Measurements from ENCODE around the gene CRK. TPM values are rescaled to one million over a fixed set of nuclear protein-coding genes. Genes with fewer than 3 reads are reported as not detected.
A peak's percentile ranks its signal among the peaks of the same experiment; 100 is the strongest.

The CRK gene
- total RNA-seq, 4 donors from 2014 or later, result 72.7 to 98.4 (median 77.2) TPM

DNA sequence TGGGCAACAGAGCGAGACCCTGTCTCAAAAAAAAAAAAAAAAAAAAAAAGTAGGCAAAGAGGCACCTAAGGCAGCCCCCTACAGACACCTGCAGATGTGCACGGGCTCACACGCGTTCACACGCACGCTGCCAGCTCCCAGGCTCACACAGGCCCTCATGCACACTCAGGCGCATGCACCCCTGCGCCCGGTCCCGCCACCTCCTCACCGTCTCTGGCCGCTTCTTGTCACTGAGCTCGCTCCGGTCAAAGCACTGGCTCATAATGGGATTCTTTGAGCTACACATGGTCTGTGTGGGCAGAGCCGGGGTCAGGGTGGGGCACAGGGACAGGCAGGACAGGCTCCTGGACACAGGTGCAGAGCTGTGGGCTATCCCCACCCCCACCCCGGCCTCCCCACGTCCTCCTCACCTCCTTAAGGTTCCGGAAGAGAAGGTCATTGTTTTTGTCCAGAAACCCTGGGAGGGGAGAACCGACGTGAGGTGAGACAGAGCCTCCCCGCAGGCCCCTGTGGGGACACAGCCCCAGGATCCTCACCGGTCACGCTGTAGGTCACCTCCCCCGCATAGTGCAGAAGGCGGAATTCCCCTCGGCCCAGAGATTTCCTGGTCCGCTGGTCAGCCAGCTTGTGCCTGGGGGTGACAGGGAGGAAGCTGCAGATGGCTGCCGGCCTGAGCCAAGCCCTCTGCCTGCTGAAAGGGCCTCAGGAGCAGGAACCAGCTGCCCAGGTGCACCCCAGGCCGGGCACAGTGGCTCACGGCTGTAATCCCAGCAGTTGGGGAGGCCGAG, 18.6 kb upstream of the CRK start:
- Histone ChIP-seq H3K27ac (peak overlapping the region in 3 of 4 donors; percentile 7 to 59 (median 48)), H3K4me1 (peaks cover 0 to 31% (median 0%) of the 10 kb centered on the region in 3 donors), H3K9me3 (no peaks in the 10 kb centered on the region), H3K4me3 (no peak overlapping the region), H3K36me3 (peaks cover 0 to 100% of the 10 kb centered on the region in 2 donors), H3K27me3 (no peaks in the 10 kb centered on the region)
- 93 to 100% methylated on average over 1 to 13 of the region's 31 CpGs for WGBS, 2 donors (ENCODE audit: low coverage in 1 of 2)
- ATAC-seq, result no peak
- TF ChIP-seq POLR2AphosphoS5 (IDR thresholded peaks at IDR 0.05), result no peak
- no peak for TF ChIP-seq POLR2A (IDR thresholded peaks at IDR 0.05)
- no peak for TF ChIP-seq EP300 (IDR thresholded peaks at IDR 0.05)
- TF ChIP-seq, protein P1, sequence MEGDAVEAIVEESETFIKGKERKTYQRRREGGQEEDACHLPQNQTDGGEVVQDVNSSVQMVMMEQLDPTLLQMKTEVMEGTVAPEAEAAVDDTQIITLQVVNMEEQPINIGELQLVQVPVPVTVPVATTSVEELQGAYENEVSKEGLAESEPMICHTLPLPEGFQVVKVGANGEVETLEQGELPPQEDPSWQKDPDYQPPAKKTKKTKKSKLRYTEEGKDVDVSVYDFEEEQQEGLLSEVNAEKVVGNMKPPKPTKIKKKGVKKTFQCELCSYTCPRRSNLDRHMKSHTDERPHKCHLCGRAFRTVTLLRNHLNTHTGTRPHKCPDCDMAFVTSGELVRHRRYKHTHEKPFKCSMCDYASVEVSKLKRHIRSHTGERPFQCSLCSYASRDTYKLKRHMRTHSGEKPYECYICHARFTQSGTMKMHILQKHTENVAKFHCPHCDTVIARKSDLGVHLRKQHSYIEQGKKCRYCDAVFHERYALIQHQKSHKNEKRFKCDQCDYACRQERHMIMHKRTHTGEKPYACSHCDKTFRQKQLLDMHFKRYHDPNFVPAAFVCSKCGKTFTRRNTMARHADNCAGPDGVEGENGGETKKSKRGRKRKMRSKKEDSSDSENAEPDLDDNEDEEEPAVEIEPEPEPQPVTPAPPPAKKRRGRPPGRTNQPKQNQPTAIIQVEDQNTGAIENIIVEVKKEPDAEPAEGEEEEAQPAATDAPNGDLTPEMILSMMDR (IDR thresholded peaks at IDR 0.05), result no peak

DNA sequence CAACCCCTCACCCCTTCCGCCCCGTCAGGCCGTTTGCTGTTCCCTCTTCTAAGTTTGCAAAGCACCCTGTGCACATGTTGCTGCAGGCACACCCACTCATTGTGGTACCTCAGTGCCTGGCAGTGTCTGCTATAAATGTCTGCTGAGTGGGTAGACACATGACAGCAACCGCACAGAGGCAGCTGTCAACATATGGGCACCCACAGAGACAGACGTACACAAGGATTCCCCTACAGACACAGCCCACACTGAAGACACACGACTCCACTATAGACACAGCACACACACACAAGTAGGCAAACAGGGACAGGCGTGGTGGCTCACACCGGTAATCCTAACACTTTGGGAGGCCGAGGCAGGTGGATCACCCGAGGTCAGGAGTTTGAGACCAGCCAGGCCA, 17.8 kb upstream of the CRK start:
- peak overlapping the region in 1 of 4 donors; percentile 25 for H3K27ac ChIP-seq
- H3K9me3 ChIP-seq, result no peaks in the 10 kb centered on the region
- 80 to 84% methylated on average over 3 to 7 of the region's 10 CpGs for WGBS, 2 donors (ENCODE audit: low coverage in 1 of 2)
- H3K27me3 ChIP-seq, result no peaks in the 10 kb centered on the region
- H3K4me3 ChIP-seq, result no peak overlapping the region
- no peak for ATAC-seq
- TF ChIP-seq POLR2A (IDR thresholded peaks at IDR 0.05) (no peak), POLR2AphosphoS5 (IDR thresholded peaks at IDR 0.05) (no peak), EP300 (IDR thresholded peaks at IDR 0.05) (no peak)
- TF ChIP-seq, protein P1 (IDR thresholded peaks at IDR 0.05), result no peak
- H3K36me3 ChIP-seq, result peaks cover 0 to 100% of the 10 kb centered on the region in 2 donors
- peaks cover 0 to 31% (median 0%) of the 10 kb centered on the region in 3 donors for H3K4me1 ChIP-seq

DNA sequence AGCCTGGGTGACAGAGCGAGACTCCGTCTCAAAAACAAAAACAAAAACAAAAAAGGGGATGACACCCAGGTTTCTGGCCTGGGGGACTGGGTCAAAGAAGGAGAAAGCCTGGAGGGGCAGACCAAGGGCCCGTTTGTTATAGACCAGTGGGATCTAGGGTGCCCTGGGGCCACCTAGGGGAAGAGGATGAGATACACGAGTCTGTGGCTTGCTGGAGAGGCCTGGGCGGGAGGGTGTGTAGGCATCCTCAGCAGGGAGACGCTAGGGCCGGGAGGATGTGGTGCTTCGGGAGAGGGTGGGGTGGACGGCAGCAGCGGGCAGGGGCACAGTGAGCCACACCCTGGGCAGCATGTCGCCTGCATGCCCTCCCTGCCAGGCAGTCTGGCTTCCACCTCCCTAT, 17.1 kb upstream of the CRK start:
- Histone ChIP-seq H3K27me3 (no peaks in the 10 kb centered on the region), H3K27ac (peak overlapping the region in 2 of 4 donors; percentile 18 to 25), H3K36me3 (peaks cover 0 to 100% of the 10 kb centered on the region in 2 donors), H3K9me3 (no peaks in the 10 kb centered on the region), H3K4me3 (no peak overlapping the region), H3K4me1 (peaks cover 0 to 36% (median 0%) of the 10 kb centered on the region in 3 donors)
- WGBS, 2 donors (ENCODE audit: low coverage in 1 of 2), result 63 to 70% methylated on average over 4 to 6 of the region's 11 CpGs
- TF ChIP-seq EP300 (IDR thresholded peaks at IDR 0.05) (no peak), POLR2AphosphoS5 (IDR thresholded peaks at IDR 0.05) (no peak), POLR2A (IDR thresholded peaks at IDR 0.05) (no peak)
- TF ChIP-seq, protein P1 (IDR thresholded peaks at IDR 0.05), result no peak
- no peak for ATAC-seq

DNA sequence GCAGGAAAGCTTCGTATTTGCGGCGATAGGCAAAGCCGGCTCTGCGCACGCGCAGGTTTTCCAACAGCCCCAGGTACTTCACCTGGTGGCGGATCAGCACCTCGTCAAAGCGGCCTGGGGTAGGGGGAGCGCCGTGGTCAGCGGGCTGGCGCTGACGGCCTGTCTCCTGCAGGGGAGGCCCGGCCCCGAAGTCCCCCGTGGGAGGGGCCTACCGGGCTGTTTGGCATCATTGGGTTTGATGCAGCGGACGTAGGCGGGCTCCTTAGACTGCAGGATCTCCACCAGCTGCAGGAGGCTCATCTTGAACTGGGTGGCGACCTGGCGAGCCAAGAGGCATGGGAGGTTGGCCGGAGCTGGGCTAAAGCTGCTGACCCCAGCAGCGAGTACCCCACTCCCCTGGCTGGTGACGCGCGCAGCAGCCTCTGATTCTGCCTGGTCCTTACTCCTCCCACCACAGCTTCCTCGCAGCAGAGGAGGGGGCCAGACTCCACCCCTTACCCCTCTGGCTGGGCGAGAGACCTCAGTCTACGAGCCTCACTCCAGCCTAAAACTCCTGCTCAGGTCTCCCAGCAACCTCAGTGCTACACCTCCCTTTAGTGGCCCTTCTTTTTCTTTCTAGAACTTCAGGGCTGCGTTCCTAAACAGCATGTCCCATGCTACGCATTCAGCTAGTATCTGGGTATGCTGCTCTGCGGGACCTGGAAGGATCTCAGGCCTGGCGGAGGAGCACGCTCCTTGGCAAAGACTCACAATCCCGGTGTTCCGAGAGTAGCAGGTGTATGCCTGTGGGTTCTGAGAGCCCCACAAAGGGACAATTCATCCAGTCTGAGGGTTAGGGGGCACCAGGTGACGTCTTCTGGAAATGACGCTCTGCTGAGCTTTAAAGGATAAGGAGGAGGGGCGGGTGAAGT, 16.1 kb upstream of the CRK start:
- H3K27ac ChIP-seq, result peak overlapping the region in 2 of 4 donors; percentile 25 to 26
- H3K4me1 ChIP-seq, result peaks cover 0 to 33% (median 0%) of the 10 kb centered on the region in 3 donors
- no peak for ATAC-seq
- H3K9me3 ChIP-seq, result no peaks in the 10 kb centered on the region
- no peak overlapping the region for H3K4me3 ChIP-seq
- TF ChIP-seq, protein P1 (IDR thresholded peaks at IDR 0.05), result no peak
- TF ChIP-seq EP300 (IDR thresholded peaks at IDR 0.05) (no peak), POLR2AphosphoS5 (IDR thresholded peaks at IDR 0.05) (no peak), POLR2A (IDR thresholded peaks at IDR 0.05) (no peak)
- 68 to 87% methylated on average over 6 to 11 of the region's 42 CpGs for whole genome bisulfite sequencing, 2 donors (ENCODE audit: low coverage in 1 of 2)
- H3K27me3 ChIP-seq, result no peaks in the 10 kb centered on the region
- peaks cover 0 to 100% of the 10 kb centered on the region in 2 donors for H3K36me3 ChIP-seq

Data from gastroesophageal sphincter (tissue), 4 donors.